ENCODE results near the gene TCAF2.
"Not testable (repeated sequence)": the region's sequence is repeated elsewhere in the genome, so short reads cannot be mapped to it uniquely, and the experiment has no call there.

The TCAF2 gene

GRCh38 chr7:143620646-143621045, at the start of gene TCAF2:
TCAF2 (plus strand) TSS chr7:143620974.
- H3K9me3 ChIP-seq (ENCODE audit: control insufficient read depth, insufficient read depth, low read length); H3K9ac ChIP-seq (ENCODE audit: low read depth, low read length); H3K27ac ChIP-seq (ENCODE audit: low read depth, low read length); H3K27me3 ChIP-seq (ENCODE audit: control insufficient read depth, insufficient read depth, low read length); H3K4me1 ChIP-seq (ENCODE audit: control insufficient read depth, insufficient read depth, low read length); H3K4me3 ChIP-seq (ENCODE audit: low read depth, low read length); H3K36me3 ChIP-seq (ENCODE audit: control insufficient read depth, insufficient read depth, low read length): not testable (repeated sequence)

GRCh38 chr7:143571501-143571900, 49.3 kb upstream of the TCAF2 start, which contains the start of gene CTAGE15:
CTAGE15 (plus strand) TSS chr7:143571801; CDS start chr7:143571818, 17 bp downstream.
- not testable (repeated sequence) for H3K4me3 ChIP-seq (ENCODE audit: low read depth, low read length)

GRCh38 chr7:143588183-143588582, 32.6 kb upstream of the TCAF2 start:
- not testable (repeated sequence) for H3K4me1 ChIP-seq (ENCODE audit: control insufficient read depth, insufficient read depth, low read length); H3K9me3 ChIP-seq (ENCODE audit: control insufficient read depth, insufficient read depth, low read length); H3K27ac ChIP-seq (ENCODE audit: low read depth, low read length); H3K4me3 ChIP-seq (ENCODE audit: low read depth, low read length); H3K27me3 ChIP-seq (ENCODE audit: control insufficient read depth, insufficient read depth, low read length); H3K36me3 ChIP-seq (ENCODE audit: control insufficient read depth, insufficient read depth, low read length); H3K9ac ChIP-seq (ENCODE audit: low read depth, low read length)

More at GRCh38 chr7:143571501-143571900, 49.3 kb upstream of the TCAF2 start, which contains the start of gene CTAGE15:
- not testable (repeated sequence) for H3K9me3 ChIP-seq (ENCODE audit: control insufficient read depth, insufficient read depth, low read length); H3K27me3 ChIP-seq (ENCODE audit: control insufficient read depth, insufficient read depth, low read length); H3K9ac ChIP-seq (ENCODE audit: low read depth, low read length); H3K27ac ChIP-seq (ENCODE audit: low read depth, low read length); H3K4me1 ChIP-seq (ENCODE audit: control insufficient read depth, insufficient read depth, low read length); H3K36me3 ChIP-seq (ENCODE audit: control insufficient read depth, insufficient read depth, low read length)

GRCh38 chr7:143589897-143590296, 30.9 kb upstream of the TCAF2 start:
- H3K4me1 ChIP-seq (ENCODE audit: control insufficient read depth, insufficient read depth, low read length); H3K9me3 ChIP-seq (ENCODE audit: control insufficient read depth, insufficient read depth, low read length); H3K4me3 ChIP-seq (ENCODE audit: low read depth, low read length); H3K36me3 ChIP-seq (ENCODE audit: control insufficient read depth, insufficient read depth, low read length); H3K9ac ChIP-seq (ENCODE audit: low read depth, low read length); H3K27me3 ChIP-seq (ENCODE audit: control insufficient read depth, insufficient read depth, low read length); H3K27ac ChIP-seq (ENCODE audit: low read depth, low read length): not testable (repeated sequence)

- H3K9ac ChIP-seq (ENCODE audit: low read depth, low read length); H3K4me1 ChIP-seq (ENCODE audit: control insufficient read depth, insufficient read depth, low read length); H3K36me3 ChIP-seq (ENCODE audit: control insufficient read depth, insufficient read depth, low read length); H3K27ac ChIP-seq (ENCODE audit: low read depth, low read length); H3K4me3 ChIP-seq (ENCODE audit: low read depth, low read length); H3K27me3 ChIP-seq (ENCODE audit: control insufficient read depth, insufficient read depth, low read length); H3K9me3 ChIP-seq (ENCODE audit: control insufficient read depth, insufficient read depth, low read length): not testable (repeated sequence)
Measured at GRCh38 chr7:143598086-143598485, 22.7 kb upstream of the TCAF2 start.

GRCh38 chr7:143603549-143603948, 17.2 kb upstream of the TCAF2 start:
- not testable (repeated sequence) for H3K9ac ChIP-seq (ENCODE audit: low read depth, low read length); H3K4me1 ChIP-seq (ENCODE audit: control insufficient read depth, insufficient read depth, low read length); H3K9me3 ChIP-seq (ENCODE audit: control insufficient read depth, insufficient read depth, low read length); H3K4me3 ChIP-seq (ENCODE audit: low read depth, low read length); H3K36me3 ChIP-seq (ENCODE audit: control insufficient read depth, insufficient read depth, low read length); H3K27ac ChIP-seq (ENCODE audit: low read depth, low read length); H3K27me3 ChIP-seq (ENCODE audit: control insufficient read depth, insufficient read depth, low read length)

- H3K36me3 ChIP-seq (ENCODE audit: control insufficient read depth, insufficient read depth, low read length); H3K9me3 ChIP-seq (ENCODE audit: control insufficient read depth, insufficient read depth, low read length): not testable (repeated sequence)
Measured at GRCh38 chr7:143606088-143606487, 14.7 kb upstream of the TCAF2 start.

GRCh38 chr7:143615545-143615944, 5.2 kb upstream of the TCAF2 start:
- not testable (repeated sequence) for H3K36me3 ChIP-seq (ENCODE audit: control insufficient read depth, insufficient read depth, low read length); H3K4me1 ChIP-seq (ENCODE audit: control insufficient read depth, insufficient read depth, low read length)

More at GRCh38 chr7:143606088-143606487, 14.7 kb upstream of the TCAF2 start:
- not testable (repeated sequence) for H3K27ac ChIP-seq (ENCODE audit: low read depth, low read length); H3K4me1 ChIP-seq (ENCODE audit: control insufficient read depth, insufficient read depth, low read length); H3K27me3 ChIP-seq (ENCODE audit: control insufficient read depth, insufficient read depth, low read length); H3K4me3 ChIP-seq (ENCODE audit: low read depth, low read length); H3K9ac ChIP-seq (ENCODE audit: low read depth, low read length)

GRCh38 chr7:143617204-143617603, 3.6 kb upstream of the TCAF2 start:
- H3K9ac ChIP-seq (ENCODE audit: low read depth, low read length); H3K4me3 ChIP-seq (ENCODE audit: low read depth, low read length); H3K27ac ChIP-seq (ENCODE audit: low read depth, low read length); H3K36me3 ChIP-seq (ENCODE audit: control insufficient read depth, insufficient read depth, low read length); H3K4me1 ChIP-seq (ENCODE audit: control insufficient read depth, insufficient read depth, low read length); H3K27me3 ChIP-seq (ENCODE audit: control insufficient read depth, insufficient read depth, low read length); H3K9me3 ChIP-seq (ENCODE audit: control insufficient read depth, insufficient read depth, low read length): not testable (repeated sequence)

More at GRCh38 chr7:143615545-143615944, 5.2 kb upstream of the TCAF2 start:
- H3K9ac ChIP-seq (ENCODE audit: low read depth, low read length); H3K9me3 ChIP-seq (ENCODE audit: control insufficient read depth, insufficient read depth, low read length); H3K27ac ChIP-seq (ENCODE audit: low read depth, low read length); H3K27me3 ChIP-seq (ENCODE audit: control insufficient read depth, insufficient read depth, low read length); H3K4me3 ChIP-seq (ENCODE audit: low read depth, low read length): not testable (repeated sequence)

- H3K36me3 ChIP-seq (ENCODE audit: control insufficient read depth, insufficient read depth, low read length); H3K9me3 ChIP-seq (ENCODE audit: control insufficient read depth, insufficient read depth, low read length); H3K27ac ChIP-seq (ENCODE audit: low read depth, low read length); H3K9ac ChIP-seq (ENCODE audit: low read depth, low read length); H3K4me1 ChIP-seq (ENCODE audit: control insufficient read depth, insufficient read depth, low read length); H3K4me3 ChIP-seq (ENCODE audit: low read depth, low read length); H3K27me3 ChIP-seq (ENCODE audit: control insufficient read depth, insufficient read depth, low read length): not testable (repeated sequence)
Measured at GRCh38 chr7:143620058-143620457, 716 bp upstream of the TCAF2 start.

- H3K9me3 ChIP-seq (ENCODE audit: control insufficient read depth, insufficient read depth, low read length); H3K27me3 ChIP-seq (ENCODE audit: control insufficient read depth, insufficient read depth, low read length); H3K4me1 ChIP-seq (ENCODE audit: control insufficient read depth, insufficient read depth, low read length); H3K36me3 ChIP-seq (ENCODE audit: control insufficient read depth, insufficient read depth, low read length); H3K9ac ChIP-seq (ENCODE audit: low read depth, low read length); H3K4me3 ChIP-seq (ENCODE audit: low read depth, low read length); H3K27ac ChIP-seq (ENCODE audit: low read depth, low read length): not testable (repeated sequence)
Measured at GRCh38 chr7:143621175-143621574, 401 bp downstream of the TCAF2 start.

- not testable (repeated sequence) for H3K27ac ChIP-seq (ENCODE audit: low read depth, low read length); H3K9ac ChIP-seq (ENCODE audit: low read depth, low read length); H3K4me3 ChIP-seq (ENCODE audit: low read depth, low read length); H3K9me3 ChIP-seq (ENCODE audit: control insufficient read depth, insufficient read depth, low read length); H3K36me3 ChIP-seq (ENCODE audit: control insufficient read depth, insufficient read depth, low read length); H3K4me1 ChIP-seq (ENCODE audit: control insufficient read depth, insufficient read depth, low read length); H3K27me3 ChIP-seq (ENCODE audit: control insufficient read depth, insufficient read depth, low read length)
Measured at GRCh38 chr7:143622130-143622529, 1.4 kb downstream of the TCAF2 start.

Measured in HUES48 (cell line).